Prostate gland (tissue), 2 donors: Measurements from ENCODE around the gene RABL2B. TPM values are rescaled to one million over a fixed set of nuclear protein-coding genes. Genes with fewer than 3 reads are reported as not detected.

ENCODE experiments used
- DNase-seq: peaks from one replicate; pipeline ENCODE4 v3.0.0-alpha.2; 2019; ENCODE audit warnings: low spot score
- H3K27ac ChIP-seq, 2 donors: fragments of 200-600 bp; sonication (generic); 2 replicates each; pipeline ENCODE4 v1.5.1; 2017 to 2019
- H3K27me3 ChIP-seq: fragments of 200-600 bp; sonication (generic); replicated peaks from 2 replicates; pipeline ENCODE4 v1.5.1; 2019; ENCODE audit not compliant: insufficient read depth
- H3K36me3 ChIP-seq, 2 donors: fragments of 200-600 bp; sonication (generic); 1 replicate in 1 of 2; 2 replicates in 1 of 2; pipeline versions ENCODE4 v1.5.1 to v1.8.1; 2017 to 2019
- H3K4me1 ChIP-seq: fragments of 200-600 bp; sonication (generic); replicated peaks from 2 replicates; pipeline ENCODE4 v1.5.1; 2019
- H3K4me3 ChIP-seq, 2 donors: fragments of 200-600 bp; sonication (generic); 2 replicates each; pipeline ENCODE4 v1.5.1; 2017 to 2019
- H3K9me3 ChIP-seq: fragments of 200-600 bp; sonication (generic); 2 replicates; pipeline ENCODE4 v1.5.1; 2017
- CTCF ChIP-seq, 4 experiments: fragments of 200-600 bp in 2 of 4; fragments of 450-650 bp in 2 of 4; sonication (generic) in 2 of 4; IDR thresholded peaks; 1 replicate in 3 of 4; 2 replicates in 1 of 4; pipeline ENCODE4 v1.5.1; 2016 to 2019; ENCODE audit warnings: antibody characterized with exemption in 4 of 4, mild to moderate bottlenecking in 2 of 4, moderate library complexity in 2 of 4
- POLR2A ChIP-seq: fragments of 450-650 bp; IDR thresholded peaks from one replicate; pipeline ENCODE4 v1.6.1; 2016; ENCODE audit warnings: antibody characterized with exemption, mild to moderate bottlenecking
- POLR2AphosphoS5 ChIP-seq: sonication (generic); formaldehyde crosslinking; IDR thresholded peaks from one replicate; pipeline ENCODE4 v1.6.1; 2017; ENCODE audit warnings: antibody characterized with exemption
- WGBS: methylation state at CpG from one replicate; pipeline ENCODE4 v1.1.5; 2018; 5-methylcytosine and 5-hydroxymethylcytosine counted together
- intact Hi-C: fragments of 100-400 bp; cut with DNase I; formaldehyde crosslinking; loops from one replicate; pipeline ENCODE4 v1.14.2; 2022
- total RNA-seq, 2 donors: library from RNA; depleted of rRNA; stranded (reverse); fragments of >200 nt; gene quantifications; one replicate each; pipeline ENCODE4 v1.1.0, GENCODE V29; 2016

The RABL2B gene
- total RNA-seq, 2 donors from 2014 or later, result 23.0 to 31.7 TPM

- H3K27ac ChIP-seq, result no peak overlapping the region
- TF ChIP-seq CTCF (IDR thresholded peaks at IDR 0.05) (no peak), POLR2AphosphoS5 (no peak), POLR2A (no peak)
- intact Hi-C loops, result no loop called here
- WGBS, result 84% methylated on average over 7 of the region's 7 CpGs
- no peaks in the 10 kb centered on the region for H3K9me3 ChIP-seq
- no peak overlapping the region for H3K4me3 ChIP-seq
- H3K4me1 ChIP-seq, result no peaks in the 10 kb centered on the region
- H3K27me3 ChIP-seq, result no peaks in the 10 kb centered on the region
- no peaks in the 10 kb centered on the region for H3K36me3 ChIP-seq
- no peak for DNase-seq
Observed at GRCh38 chr22:50723991-50724390, 59.4 kb downstream of the RABL2B start.

GRCh38 chr22:50722716-50723428 lies 60.6 kb downstream of the RABL2B start:
- H3K4me1 ChIP-seq, result no peaks in the 10 kb centered on the region
- H3K9me3 ChIP-seq, result no peaks in the 10 kb centered on the region
- intact Hi-C loops, result no loop called here
- 96% methylated on average over 12 of the region's 12 CpGs for WGBS
- H3K36me3 ChIP-seq, result no peaks in the 10 kb centered on the region
- no peaks in the 10 kb centered on the region for H3K27me3 ChIP-seq
- TF ChIP-seq CTCF (IDR thresholded peaks at IDR 0.05) (no peak), POLR2A (no peak), POLR2AphosphoS5 (no peak)
- no peak overlapping the region for H3K27ac ChIP-seq
- H3K4me3 ChIP-seq, result no peak overlapping the region
- DNase-seq, result no peak

- no peak for DNase-seq
- 93% methylated on average over 30 of the region's 33 CpGs for whole genome bisulfite sequencing
- Histone ChIP-seq H3K4me1 (no peaks in the 10 kb centered on the region), H3K36me3 (no peaks in the 10 kb centered on the region), H3K27ac (no peak overlapping the region), H3K9me3 (no peaks in the 10 kb centered on the region), H3K4me3 (no peak overlapping the region), H3K27me3 (no peaks in the 10 kb centered on the region)
- intact Hi-C loops, result no loop called here
- no peak for TF ChIP-seq CTCF (IDR thresholded peaks at IDR 0.05)
- no peak for TF ChIP-seq POLR2A
- TF ChIP-seq POLR2AphosphoS5, result no peak
Observed at GRCh38 chr22:50722048-50722701, 61.3 kb downstream of the RABL2B start.

GRCh38 chr22:50721257-50721844 lies 62.1 kb downstream of the RABL2B start:
- H3K36me3 ChIP-seq, result no peaks in the 10 kb centered on the region
- 95% methylated on average over 29 of the region's 32 CpGs for WGBS
- DNase-seq, result no peak
- no peaks in the 10 kb centered on the region for H3K4me1 ChIP-seq
- intact Hi-C loops, result no loop called here
- H3K27me3 ChIP-seq, result no peaks in the 10 kb centered on the region
- no peak overlapping the region for H3K27ac ChIP-seq
- no peak overlapping the region for H3K4me3 ChIP-seq
- TF ChIP-seq CTCF (IDR thresholded peaks at IDR 0.05), result no peak
- TF ChIP-seq POLR2A, result no peak
- no peak for TF ChIP-seq POLR2AphosphoS5
- H3K9me3 ChIP-seq, result no peaks in the 10 kb centered on the region
